B cell (primary cell): ENCODE data around the gene VPS35.

Experiments
- EZH2 ChIP-seq: IDR thresholded peaks from 2 replicates; pipeline ENCODE4 v1.6.1; 2012; ENCODE audit warnings: borderline replicate concordance, low read depth, mild to moderate bottlenecking, moderate library complexity, low read length; ENCODE audit not compliant: insufficient read depth, poor library complexity, severe bottlenecking
- TF ChIP-seq, protein P1 (sequence below): fragments of 200-600 bp; IDR thresholded peaks from one replicate; pipeline ENCODE4 v1.8.0; 2022; ENCODE audit warnings: antibody characterized with exemption, mild to moderate bottlenecking

DNA sequence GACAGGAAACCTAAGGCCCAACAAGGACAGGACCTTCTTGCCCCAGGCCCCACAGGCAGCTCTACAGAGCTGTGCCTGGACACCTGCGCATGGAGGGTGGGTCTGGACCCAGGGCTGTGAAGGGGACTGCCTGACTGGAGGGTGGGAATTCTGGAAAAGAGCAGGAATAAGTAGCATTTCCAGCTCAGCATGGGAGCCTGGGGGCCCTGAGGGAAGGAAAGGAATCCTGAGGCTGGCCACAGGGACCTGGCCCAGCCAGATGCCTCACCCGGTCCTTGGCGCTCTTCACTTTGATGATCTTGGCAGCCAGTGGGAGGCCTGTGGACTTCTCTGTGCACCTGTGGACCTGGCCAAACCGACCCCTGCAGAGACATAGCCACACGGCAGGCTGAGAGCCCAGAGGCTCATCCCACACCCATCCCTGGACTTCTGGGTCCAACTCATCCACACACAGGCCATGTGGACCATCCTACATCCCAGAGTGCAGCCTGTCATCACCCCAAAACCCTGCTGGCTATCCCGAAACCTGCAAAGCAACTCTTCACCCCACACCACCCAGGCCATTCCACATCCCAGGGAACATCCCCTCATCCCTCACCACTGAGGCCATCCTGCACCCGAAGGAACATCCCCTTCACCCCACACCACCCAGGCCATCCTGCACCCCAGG is 40.5 kb upstream of the VPS35 start:
- TF ChIP-seq, protein P1, sequence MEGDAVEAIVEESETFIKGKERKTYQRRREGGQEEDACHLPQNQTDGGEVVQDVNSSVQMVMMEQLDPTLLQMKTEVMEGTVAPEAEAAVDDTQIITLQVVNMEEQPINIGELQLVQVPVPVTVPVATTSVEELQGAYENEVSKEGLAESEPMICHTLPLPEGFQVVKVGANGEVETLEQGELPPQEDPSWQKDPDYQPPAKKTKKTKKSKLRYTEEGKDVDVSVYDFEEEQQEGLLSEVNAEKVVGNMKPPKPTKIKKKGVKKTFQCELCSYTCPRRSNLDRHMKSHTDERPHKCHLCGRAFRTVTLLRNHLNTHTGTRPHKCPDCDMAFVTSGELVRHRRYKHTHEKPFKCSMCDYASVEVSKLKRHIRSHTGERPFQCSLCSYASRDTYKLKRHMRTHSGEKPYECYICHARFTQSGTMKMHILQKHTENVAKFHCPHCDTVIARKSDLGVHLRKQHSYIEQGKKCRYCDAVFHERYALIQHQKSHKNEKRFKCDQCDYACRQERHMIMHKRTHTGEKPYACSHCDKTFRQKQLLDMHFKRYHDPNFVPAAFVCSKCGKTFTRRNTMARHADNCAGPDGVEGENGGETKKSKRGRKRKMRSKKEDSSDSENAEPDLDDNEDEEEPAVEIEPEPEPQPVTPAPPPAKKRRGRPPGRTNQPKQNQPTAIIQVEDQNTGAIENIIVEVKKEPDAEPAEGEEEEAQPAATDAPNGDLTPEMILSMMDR = no peak
- TF ChIP-seq EZH2 = no peak
